Fibroblast of the aortic adventitia (primary cell): Measurements from ENCODE around the gene RFTN1. TPM values are rescaled to one million over a fixed set of nuclear protein-coding genes. Genes with fewer than 3 reads are reported as not detected.

Source experiments
- DNase-seq: peaks from one replicate; pipeline ENCODE4 v3.0.0-alpha.2; 2010; ENCODE audit warnings: low read depth
- H3K4me3 ChIP-seq: 2 replicates; pipeline ENCODE4 v1.5.1; 2011; ENCODE audit warnings: low read depth, mild to moderate bottlenecking, control low read depth, low read length, moderate library complexity
- CTCF ChIP-seq: IDR thresholded peaks from 2 replicates; pipeline ENCODE4 v1.5.1; 2011; ENCODE audit warnings: mild to moderate bottlenecking, low read length, control low read depth, inconsistent platforms; ENCODE audit not compliant: insufficient read depth
- total RNA-seq: library from RNA; depleted of rRNA; stranded (reverse); fragments of >200 nt; gene quantifications from 2 replicates; pipeline ENCODE4 v1.2.3, GENCODE V29; 2012; ENCODE audit warnings: low replicate concordance

Gene RFTN1
- total RNA-seq, 1 donor, result 54.7 TPM

- no peak for DNase-seq
- no peak for TF ChIP-seq CTCF
- H3K4me3 ChIP-seq, result no peak overlapping the region
These were observed 118.9 kb downstream of the RFTN1 start for GRCh38 chr3:16394639-16395038.

- peak; percentile 63 for DNase-seq
- no peak for TF ChIP-seq CTCF
These were observed 120.8 kb downstream of the RFTN1 start for GRCh38 chr3:16392717-16393116.

GRCh38 chr3:16392065-16392464 lies 121.4 kb downstream of the RFTN1 start:
- no peak overlapping the region for H3K4me3 ChIP-seq
- no peak for TF ChIP-seq CTCF
- no peak for DNase-seq

More at GRCh38 chr3:16392717-16393116, 120.8 kb downstream of the RFTN1 start:
- H3K4me3 ChIP-seq, result no peak overlapping the region

GRCh38 chr3:16390581-16390980 lies 122.9 kb downstream of the RFTN1 start:
- DNase-seq, result no peak
- H3K4me3 ChIP-seq, result no peak overlapping the region
- no peak for TF ChIP-seq CTCF

- H3K4me3 ChIP-seq, result no peak overlapping the region
- peak; percentile 65 for DNase-seq
- no peak for TF ChIP-seq CTCF
These were observed 124.6 kb downstream of the RFTN1 start for GRCh38 chr3:16388850-16389441.

GRCh38 chr3:16386561-16386960 lies 126.9 kb downstream of the RFTN1 start:
- no peak overlapping the region for H3K4me3 ChIP-seq
- no peak for DNase-seq
- no peak for TF ChIP-seq CTCF

GRCh38 chr3:16385151-16385550 lies 128.3 kb downstream of the RFTN1 start:
- no peak for DNase-seq
- TF ChIP-seq CTCF, result no peak

More at GRCh38 chr3:16385151-16385550, 128.3 kb downstream of the RFTN1 start:
- H3K4me3 ChIP-seq, result no peak overlapping the region
